Breast epithelium (tissue), 3 donors: ENCODE data around the gene LGI4.

ENCODE experiments used
- CTCF ChIP-seq, 3 donors: fragments of 450-650 bp; IDR thresholded peaks; one replicate each; pipeline ENCODE4 v1.5.1; 2016 to 2017; ENCODE audit warnings: antibody characterized with exemption in 3 of 3, mild to moderate bottlenecking in 3 of 3, moderate library complexity in 3 of 3
- POLR2A ChIP-seq: fragments of 450-650 bp; IDR thresholded peaks from one replicate; pipeline ENCODE4 v1.6.1; 2016; ENCODE audit warnings: antibody characterized with exemption, mild to moderate bottlenecking, moderate library complexity
- POLR2AphosphoS5 ChIP-seq, 3 donors: sonication (generic); formaldehyde crosslinking; IDR thresholded peaks; one replicate each; pipeline ENCODE4 v1.6.1; 2017; ENCODE audit warnings: antibody characterized with exemption in 3 of 3

GRCh38 chr19:35164418-35164817 is 29.6 kb upstream of the LGI4 start:
- TF ChIP-seq POLR2A (no peak), CTCF (IDR thresholded peaks at IDR 0.05) (no peak), POLR2AphosphoS5 (IDR thresholded peaks at IDR 0.05) (no peak)
